ENCODE results near the gene PIWIL1.

Gene PIWIL1

GRCh38 chr12:130418251-130418650, 80.6 kb downstream of the PIWIL1 start:
- no peak for DNase-seq
- no peak for TF ChIP-seq CTCF (IDR thresholded peaks at IDR 0.05; ENCODE audit: low read depth, low read length)
- no peaks in the 10 kb centered on the region for H3K4me1 ChIP-seq
- peaks cover 66% of the 10 kb centered on the region for H3K36me3 ChIP-seq
- no peak overlapping the region for H3K4me3 ChIP-seq (ENCODE audit: low read depth, low read length)
- H3K9me3 ChIP-seq = no peaks in the 10 kb centered on the region
- H3K27me3 ChIP-seq = no peaks in the 10 kb centered on the region

GRCh38 chr12:130419116-130419515, 81.4 kb downstream of the PIWIL1 start:
- no peak for TF ChIP-seq CTCF (IDR thresholded peaks at IDR 0.05; ENCODE audit: low read depth, low read length)
- no peaks in the 10 kb centered on the region for H3K4me1 ChIP-seq
- DNase-seq = no peak
- no peaks in the 10 kb centered on the region for H3K9me3 ChIP-seq
- H3K36me3 ChIP-seq = peaks cover 60% of the 10 kb centered on the region
- no peaks in the 10 kb centered on the region for H3K27me3 ChIP-seq
- no peak overlapping the region for H3K4me3 ChIP-seq (ENCODE audit: low read depth, low read length)

GRCh38 chr12:130420071-130420470, 82.4 kb downstream of the PIWIL1 start:
- no peak for TF ChIP-seq CTCF (IDR thresholded peaks at IDR 0.05; ENCODE audit: low read depth, low read length)
- Histone ChIP-seq H3K4me1 (no peaks in the 10 kb centered on the region), H3K9me3 (no peaks in the 10 kb centered on the region), H3K4me3 (ENCODE audit: low read depth, low read length) (no peak overlapping the region), H3K36me3 (peaks cover 58% of the 10 kb centered on the region), H3K27me3 (no peaks in the 10 kb centered on the region)
- no peak for DNase-seq

- Histone ChIP-seq H3K4me1 (no peaks in the 10 kb centered on the region), H3K4me3 (ENCODE audit: low read depth, low read length) (no peak overlapping the region), H3K9me3 (no peaks in the 10 kb centered on the region), H3K36me3 (peaks cover 65% of the 10 kb centered on the region), H3K27me3 (no peaks in the 10 kb centered on the region)
- no peak for DNase-seq
- TF ChIP-seq CTCF (IDR thresholded peaks at IDR 0.05; ENCODE audit: low read depth, low read length) = no peak
Observed at GRCh38 chr12:130421896-130422295, 84.2 kb downstream of the PIWIL1 start.

All from BE2C (cell line).